ENCODE measurements around the gene CDC73. TPM values are rescaled to one million over a fixed set of nuclear protein-coding genes. Genes with fewer than 3 reads are reported as not detected.

Gene CDC73
- total and polyA plus RNA-seq, 2 experiments from 2014 or later: 32.4 to 33.9 TPM

DNA sequence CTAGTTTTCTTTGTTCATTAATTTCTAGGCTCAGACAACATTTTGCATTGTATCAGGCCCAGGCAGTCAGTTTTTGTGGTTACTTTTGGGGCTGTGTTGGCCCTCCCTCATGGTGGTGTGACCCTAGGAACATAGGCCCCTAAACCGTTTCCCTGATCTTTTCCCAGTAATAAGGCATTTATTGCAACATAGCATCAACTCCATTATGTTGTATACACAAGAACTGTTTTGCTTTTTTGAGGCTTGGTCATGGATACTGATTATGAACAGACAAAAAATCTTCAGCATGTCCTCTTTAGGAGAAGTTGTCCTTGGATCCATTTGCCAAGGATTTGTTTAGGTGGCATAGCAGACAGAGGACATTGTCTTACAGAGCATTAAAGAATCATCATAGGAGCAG is 54.3 kb downstream of the CDC73 start:
- H3K4me1 ChIP-seq (ENCODE audit: insufficient read depth): no peaks in the 10 kb centered on the region

DNA sequence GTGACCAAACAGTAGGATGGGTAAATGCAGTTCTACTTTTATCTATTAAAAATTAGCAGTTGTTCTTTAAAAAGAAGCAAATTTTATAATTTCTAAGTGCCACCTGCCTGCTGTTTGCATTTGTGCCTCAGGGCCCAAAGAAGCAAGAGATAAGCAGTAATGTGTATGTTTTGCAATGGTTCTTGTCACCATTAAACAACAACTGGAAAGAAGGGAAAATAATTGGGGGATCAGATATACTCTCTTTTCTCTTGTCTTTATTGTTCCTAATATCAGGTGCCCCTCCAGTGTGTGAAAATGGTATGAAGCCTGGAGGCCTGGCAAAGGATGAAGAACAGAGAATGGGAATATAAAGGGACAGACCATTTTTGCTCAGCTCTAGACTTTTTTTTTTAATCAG is 55.0 kb downstream of the CDC73 start:
- H3K36me3 ChIP-seq (replicated peaks; ENCODE audit: insufficient read depth, low read depth): no peaks in the 10 kb centered on the region
- TF ChIP-seq EZH2phosphoT487 (IDR thresholded peaks at IDR 0.05; ENCODE audit: low read depth, severe bottlenecking, unreplicated experiment): no peak
- no peak for TF ChIP-seq EZH2 (IDR thresholded peaks at IDR 0.05; ENCODE audit: borderline replicate concordance)
- TF ChIP-seq, protein P1, sequence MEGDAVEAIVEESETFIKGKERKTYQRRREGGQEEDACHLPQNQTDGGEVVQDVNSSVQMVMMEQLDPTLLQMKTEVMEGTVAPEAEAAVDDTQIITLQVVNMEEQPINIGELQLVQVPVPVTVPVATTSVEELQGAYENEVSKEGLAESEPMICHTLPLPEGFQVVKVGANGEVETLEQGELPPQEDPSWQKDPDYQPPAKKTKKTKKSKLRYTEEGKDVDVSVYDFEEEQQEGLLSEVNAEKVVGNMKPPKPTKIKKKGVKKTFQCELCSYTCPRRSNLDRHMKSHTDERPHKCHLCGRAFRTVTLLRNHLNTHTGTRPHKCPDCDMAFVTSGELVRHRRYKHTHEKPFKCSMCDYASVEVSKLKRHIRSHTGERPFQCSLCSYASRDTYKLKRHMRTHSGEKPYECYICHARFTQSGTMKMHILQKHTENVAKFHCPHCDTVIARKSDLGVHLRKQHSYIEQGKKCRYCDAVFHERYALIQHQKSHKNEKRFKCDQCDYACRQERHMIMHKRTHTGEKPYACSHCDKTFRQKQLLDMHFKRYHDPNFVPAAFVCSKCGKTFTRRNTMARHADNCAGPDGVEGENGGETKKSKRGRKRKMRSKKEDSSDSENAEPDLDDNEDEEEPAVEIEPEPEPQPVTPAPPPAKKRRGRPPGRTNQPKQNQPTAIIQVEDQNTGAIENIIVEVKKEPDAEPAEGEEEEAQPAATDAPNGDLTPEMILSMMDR (IDR thresholded peaks at IDR 0.05; ENCODE audit: poor library complexity): no peak
- no peak overlapping the region for H3K4me2 ChIP-seq
- H3K27me3 ChIP-seq: no peaks in the 10 kb centered on the region
- no peaks in the 10 kb centered on the region for H3K4me1 ChIP-seq (ENCODE audit: insufficient read depth)
- DNase-seq (ENCODE audit: low spot score): no peak
- H3K4me3 ChIP-seq: no peak overlapping the region
- no peaks in the 10 kb centered on the region for H4K20me1 ChIP-seq (ENCODE audit: insufficient read depth, poor library complexity, severe bottlenecking)
- H3K9me3 ChIP-seq (ENCODE audit: low read depth): no peaks in the 10 kb centered on the region
- no peak overlapping the region for H2AFZ ChIP-seq
- H3K27ac ChIP-seq: no peak overlapping the region
- no peaks in the 10 kb centered on the region for H3K9me2 ChIP-seq (replicated peaks; ENCODE audit: insufficient read depth)
- peaks cover 44% of the 10 kb centered on the region for H3K79me2 ChIP-seq

More for the DNA sequence above, 54.3 kb downstream of the CDC73 start:
- TF ChIP-seq EZH2phosphoT487 (IDR thresholded peaks at IDR 0.05; ENCODE audit: low read depth, severe bottlenecking, unreplicated experiment): no peak
- TF ChIP-seq, protein P1 (IDR thresholded peaks at IDR 0.05; ENCODE audit: poor library complexity): no peak
- TF ChIP-seq EZH2 (IDR thresholded peaks at IDR 0.05; ENCODE audit: borderline replicate concordance): no peak
- Histone ChIP-seq H4K20me1 (ENCODE audit: insufficient read depth, poor library complexity, severe bottlenecking) (no peaks in the 10 kb centered on the region), H2AFZ (no peak overlapping the region), H3K27ac (no peak overlapping the region), H3K9me2 (replicated peaks; ENCODE audit: insufficient read depth) (no peaks in the 10 kb centered on the region), H3K27me3 (no peaks in the 10 kb centered on the region), H3K79me2 (peaks cover 48% of the 10 kb centered on the region), H3K36me3 (replicated peaks; ENCODE audit: insufficient read depth, low read depth) (no peaks in the 10 kb centered on the region), H3K9me3 (ENCODE audit: low read depth) (no peaks in the 10 kb centered on the region), H3K4me2 (no peak overlapping the region), H3K4me3 (no peak overlapping the region)
- DNase-seq (ENCODE audit: low spot score): no peak
- WGBS (ENCODE audit: low lambda C conversion rate, missing lambda C conversion rate): 74% methylated on average over 1 of the region's 1 CpG

DNA sequence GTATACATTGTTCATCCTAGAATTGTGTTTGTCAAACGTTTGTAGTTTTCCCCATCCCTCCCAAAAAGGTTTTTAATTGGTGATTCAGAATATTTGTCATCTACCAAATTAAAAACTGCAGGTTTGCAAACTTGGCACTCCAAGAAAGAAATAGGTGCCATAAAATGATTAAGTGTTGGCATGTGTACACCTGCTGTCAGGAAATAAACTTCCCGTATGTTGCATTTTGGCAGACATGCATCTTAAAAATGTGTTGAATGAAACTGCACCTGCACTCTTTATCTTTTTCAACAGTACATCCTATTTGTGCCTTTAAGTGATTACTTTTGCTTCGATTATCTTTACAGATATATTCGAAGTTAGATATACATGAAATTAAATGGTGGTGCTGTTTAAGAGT is 57.3 kb downstream of the CDC73 start:
- Histone ChIP-seq H3K4me1 (ENCODE audit: insufficient read depth) (no peaks in the 10 kb centered on the region), H3K27ac (no peak overlapping the region), H4K20me1 (ENCODE audit: insufficient read depth, poor library complexity, severe bottlenecking) (no peaks in the 10 kb centered on the region), H3K9me3 (ENCODE audit: low read depth) (no peaks in the 10 kb centered on the region), H3K36me3 (replicated peaks; ENCODE audit: insufficient read depth, low read depth) (no peaks in the 10 kb centered on the region), H3K4me3 (no peak overlapping the region), H3K4me2 (no peak overlapping the region), H3K27me3 (no peaks in the 10 kb centered on the region), H3K9me2 (replicated peaks; ENCODE audit: insufficient read depth) (no peaks in the 10 kb centered on the region), H2AFZ (no peak overlapping the region), H3K79me2 (peaks cover 34% of the 10 kb centered on the region)
- no peak for DNase-seq (ENCODE audit: low spot score)
- WGBS (ENCODE audit: low lambda C conversion rate, missing lambda C conversion rate): 86% methylated on average over 4 of the region's 4 CpGs
- TF ChIP-seq, protein P1 (IDR thresholded peaks at IDR 0.05; ENCODE audit: poor library complexity): no peak
- TF ChIP-seq EZH2 (IDR thresholded peaks at IDR 0.05; ENCODE audit: borderline replicate concordance): no peak
- TF ChIP-seq EZH2phosphoT487 (IDR thresholded peaks at IDR 0.05; ENCODE audit: low read depth, severe bottlenecking, unreplicated experiment): no peak

DNA sequence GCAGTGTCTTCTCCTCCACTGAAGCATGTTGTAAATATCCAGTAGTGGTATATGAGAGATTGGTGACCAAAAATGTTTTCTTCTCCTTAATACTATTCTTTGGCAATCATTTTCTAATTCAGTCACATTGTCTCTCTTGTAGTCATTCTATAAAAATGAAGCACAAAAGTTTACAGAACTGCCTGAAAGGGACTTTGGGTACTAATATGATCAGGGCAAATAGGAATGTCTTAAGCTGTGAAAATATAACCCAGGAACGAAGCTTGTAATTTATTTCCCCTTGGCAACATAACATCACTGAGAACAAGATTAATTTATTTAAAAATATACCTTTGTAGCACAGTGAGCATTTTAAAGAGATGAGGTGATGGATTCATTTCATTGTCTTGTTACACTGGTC is 59.7 kb downstream of the CDC73 start:
- no peaks in the 10 kb centered on the region for H3K9me2 ChIP-seq (replicated peaks; ENCODE audit: insufficient read depth)
- H3K36me3 ChIP-seq (replicated peaks; ENCODE audit: insufficient read depth, low read depth): no peaks in the 10 kb centered on the region
- no peak overlapping the region for H3K4me3 ChIP-seq
- H3K9me3 ChIP-seq (ENCODE audit: low read depth): no peaks in the 10 kb centered on the region
- WGBS (ENCODE audit: low lambda C conversion rate, missing lambda C conversion rate): 70% methylated on average over 1 of the region's 1 CpG
- peaks cover 39% of the 10 kb centered on the region for H3K79me2 ChIP-seq
- no peak overlapping the region for H3K27ac ChIP-seq
- no peaks in the 10 kb centered on the region for H3K4me1 ChIP-seq (ENCODE audit: insufficient read depth)
- TF ChIP-seq EZH2 (IDR thresholded peaks at IDR 0.05; ENCODE audit: borderline replicate concordance): no peak
- no peak for TF ChIP-seq EZH2phosphoT487 (IDR thresholded peaks at IDR 0.05; ENCODE audit: low read depth, severe bottlenecking, unreplicated experiment)
- TF ChIP-seq, protein P1 (IDR thresholded peaks at IDR 0.05; ENCODE audit: poor library complexity): no peak
- H3K4me2 ChIP-seq: peak overlapping the region; percentile 71
- no peaks in the 10 kb centered on the region for H4K20me1 ChIP-seq (ENCODE audit: insufficient read depth, poor library complexity, severe bottlenecking)
- no peak for DNase-seq (ENCODE audit: low spot score)
- no peaks in the 10 kb centered on the region for H3K27me3 ChIP-seq
- no peak overlapping the region for H2AFZ ChIP-seq

Data from hepatocyte (in vitro differentiated cells).